ENCODE data around the gene BSDC1. TPM values are rescaled to one million over a fixed set of nuclear protein-coding genes. Genes with fewer than 3 reads are reported as not detected.

The BSDC1 gene
- total RNA-seq, 1 donor from 2014 or later: 60.2 TPM

GRCh38 chr1:32394890-32395432 lies 720 bp upstream of the BSDC1 start:
- no peak for DNase-seq (ENCODE audit: low spot score)

- DNase-seq (ENCODE audit: low spot score): no peak
Measured at GRCh38 chr1:32393832-32394140, 455 bp downstream of the BSDC1 start.

- DNase-seq (ENCODE audit: low spot score): no peak
Measured at GRCh38 chr1:32393136-32393535, 1.1 kb downstream of the BSDC1 start.

GRCh38 chr1:32392325-32392724 lies 1.9 kb downstream of the BSDC1 start:
- no peak for DNase-seq (ENCODE audit: low spot score)

- no peak for DNase-seq (ENCODE audit: low spot score)
Measured at GRCh38 chr1:32390904-32391870, 3.1 kb downstream of the BSDC1 start.

- DNase-seq (ENCODE audit: low spot score): no peak
Measured at GRCh38 chr1:32388641-32389040, 5.6 kb downstream of the BSDC1 start.

- no peak for DNase-seq (ENCODE audit: low spot score)
Measured at GRCh38 chr1:32386676-32387392, 7.4 kb downstream of the BSDC1 start.

- no peak for DNase-seq (ENCODE audit: low spot score)
Measured at GRCh38 chr1:32380057-32380456, 14.2 kb downstream of the BSDC1 start.

GRCh38 chr1:32377541-32378220 lies 16.6 kb downstream of the BSDC1 start:
- DNase-seq (ENCODE audit: low spot score): no peak

GRCh38 chr1:32376199-32376598 lies 18.0 kb downstream of the BSDC1 start:
- no peak for DNase-seq (ENCODE audit: low spot score)

GRCh38 chr1:32373996-32374592 lies 20.1 kb downstream of the BSDC1 start:
- no peak for DNase-seq (ENCODE audit: low spot score)

GRCh38 chr1:32372149-32372756 lies 22.0 kb downstream of the BSDC1 start:
- no peak for DNase-seq (ENCODE audit: low spot score)

GRCh38 chr1:32367912-32368635 lies 26.2 kb downstream of the BSDC1 start:
- no peak for DNase-seq (ENCODE audit: low spot score)

- DNase-seq (ENCODE audit: low spot score): no peak
Measured at GRCh38 chr1:32365445-32365844, 28.8 kb downstream of the BSDC1 start.

GRCh38 chr1:32364836-32365235 lies 29.4 kb downstream of the BSDC1 start:
- DNase-seq (ENCODE audit: low spot score): no peak

- DNase-seq (ENCODE audit: low spot score): no peak
Measured at GRCh38 chr1:32363713-32364112, 30.5 kb downstream of the BSDC1 start.

- DNase-seq (ENCODE audit: low spot score): no peak
Measured at GRCh38 chr1:32362474-32363313, 31.5 kb downstream of the BSDC1 start, which contains the start of the genes FAM229A and TSSK3. FAM229A (minus strand) TSS chr1:32362485; CDS start chr1:32362091, 394 bp downstream. TSSK3 (plus strand) TSS chr1:32362539; CDS start chr1:32362702, 163 bp downstream.

- peak; percentile 66 for DNase-seq (ENCODE audit: low spot score)
Measured at GRCh38 chr1:32361674-32362473, 32.4 kb downstream of the BSDC1 start.

GRCh38 chr1:32361308-32361673 lies 33.0 kb downstream of the BSDC1 start:
- no peak for DNase-seq (ENCODE audit: low spot score)

Data from umbilical cord (tissue), 2 donors.